IPS DF 4.7 (cell line): ENCODE measurements around the gene NEK7.

ENCODE experiments used
- DNase-seq: peaks from one replicate; pipeline ENCODE4 v3.0.0-alpha.2; 2013; ENCODE audit warnings: low spot score; ENCODE audit errors: extremely low read depth

NEK7 gene

GRCh38 chr1:198143797-198144196 lies 13.0 kb upstream of the NEK7 start:
- DNase-seq: no peak

GRCh38 chr1:198147216-198147615 lies 9.6 kb upstream of the NEK7 start:
- no peak for DNase-seq

DNA sequence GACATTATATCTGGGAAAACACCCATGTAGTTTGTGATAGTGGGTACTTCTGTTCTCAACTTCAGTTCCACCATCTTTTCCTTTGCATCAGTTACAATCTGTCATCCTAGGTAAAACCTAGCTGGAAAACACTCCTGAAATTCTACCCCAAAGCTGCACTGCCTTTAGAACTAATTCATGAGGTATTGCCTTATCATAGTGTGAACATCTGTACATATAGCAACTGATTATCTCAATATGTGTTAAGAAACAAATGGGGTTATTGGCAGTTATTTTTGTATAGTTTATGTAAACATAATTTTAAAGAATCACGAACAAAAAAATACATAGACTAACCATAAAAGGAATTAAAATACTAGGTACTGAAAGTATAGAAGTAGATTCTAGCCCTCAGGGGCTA lies 6.4 kb upstream of the NEK7 start:
- no peak for DNase-seq

DNA sequence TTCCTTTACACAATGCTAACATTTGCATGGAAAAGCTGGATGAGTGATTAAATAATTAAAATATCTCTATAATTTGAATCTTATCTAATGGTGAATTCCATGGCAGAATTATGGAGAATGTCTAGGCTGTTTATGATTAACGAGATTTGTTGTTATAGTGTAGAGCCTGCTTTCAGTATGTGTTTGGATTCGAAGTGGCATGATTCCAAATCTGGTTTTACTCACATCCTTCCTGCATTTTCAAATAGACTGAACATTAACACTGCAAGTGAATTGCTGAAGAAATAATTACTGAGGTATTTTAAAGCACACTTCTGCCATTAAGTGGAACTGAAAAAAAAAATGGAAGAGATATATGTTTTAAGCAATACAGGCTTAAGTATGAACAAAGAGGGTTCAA lies 5.1 kb upstream of the NEK7 start:
- no peak for DNase-seq

GRCh38 chr1:198153103-198153502 lies 3.7 kb upstream of the NEK7 start:
- no peak for DNase-seq

DNA sequence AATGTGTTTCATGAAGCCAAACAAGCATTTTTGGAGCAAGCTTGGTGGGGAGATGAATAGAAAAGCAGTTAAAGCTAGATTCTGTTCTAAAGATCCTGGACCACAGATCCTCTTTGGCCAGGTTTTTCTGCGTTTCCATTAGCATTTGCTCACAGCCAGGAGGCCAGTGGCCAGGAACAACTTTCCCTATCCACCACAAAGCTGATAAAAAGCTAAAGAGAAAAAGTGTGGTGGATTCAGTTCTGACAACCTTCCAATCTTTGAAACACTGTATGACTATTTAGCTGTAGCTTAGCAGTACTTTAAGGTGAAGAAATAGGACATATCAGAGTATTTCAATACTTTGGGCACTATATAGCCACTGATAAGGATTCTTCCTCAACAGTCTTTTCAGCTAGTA lies 3.0 kb upstream of the NEK7 start:
- DNase-seq: no peak

DNA sequence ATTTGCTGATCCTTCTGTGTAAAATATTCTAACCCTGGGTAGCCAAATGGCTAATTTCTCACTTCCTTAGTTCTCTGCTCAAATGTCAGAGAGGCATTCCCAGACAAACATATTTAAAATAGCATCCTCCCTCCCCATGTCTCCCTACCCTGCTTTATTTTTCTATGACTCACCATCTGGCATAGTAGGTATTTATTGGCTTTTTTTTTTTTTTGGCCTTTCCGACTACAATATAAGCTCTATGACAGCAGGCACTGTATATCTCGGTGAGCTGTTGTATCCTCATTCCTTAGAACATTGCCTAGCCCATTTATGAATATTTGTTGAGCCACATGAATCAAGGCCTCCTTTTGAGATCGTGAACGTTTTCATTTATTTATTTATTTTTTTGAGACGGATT lies 1.5 kb upstream of the NEK7 start:
- DNase-seq: no peak

DNA sequence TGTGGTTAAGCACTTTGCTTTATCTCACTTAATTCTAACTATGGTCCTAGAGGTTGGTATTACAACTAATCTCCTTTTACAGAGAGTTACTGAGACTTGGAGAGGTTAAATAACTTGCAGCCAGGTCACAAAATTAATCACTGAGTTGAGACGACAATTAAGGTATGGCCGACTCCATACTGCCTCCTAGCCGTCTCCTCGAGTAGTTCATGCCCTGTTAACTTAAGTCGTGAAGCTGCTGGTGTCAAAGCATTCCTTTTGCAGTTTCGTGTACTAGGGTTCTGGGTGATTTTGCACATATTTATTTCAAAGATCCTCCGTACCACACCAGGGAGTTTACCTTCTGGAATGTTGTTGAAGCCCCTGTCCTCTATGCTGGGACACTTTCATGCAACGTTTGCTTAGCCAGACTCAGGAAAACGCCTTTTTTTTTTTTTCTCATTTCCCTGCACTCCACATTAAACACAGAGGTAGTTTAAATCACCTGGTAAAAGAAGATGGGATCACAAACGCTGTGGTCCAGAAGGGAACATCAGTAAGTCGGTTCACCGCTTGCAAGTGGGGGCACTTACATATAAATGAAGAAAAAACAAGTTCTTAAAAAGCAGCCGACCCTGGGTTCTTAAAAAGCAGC lies 570 bp upstream of the NEK7 start:
- peak; percentile 60 for DNase-seq

DNA sequence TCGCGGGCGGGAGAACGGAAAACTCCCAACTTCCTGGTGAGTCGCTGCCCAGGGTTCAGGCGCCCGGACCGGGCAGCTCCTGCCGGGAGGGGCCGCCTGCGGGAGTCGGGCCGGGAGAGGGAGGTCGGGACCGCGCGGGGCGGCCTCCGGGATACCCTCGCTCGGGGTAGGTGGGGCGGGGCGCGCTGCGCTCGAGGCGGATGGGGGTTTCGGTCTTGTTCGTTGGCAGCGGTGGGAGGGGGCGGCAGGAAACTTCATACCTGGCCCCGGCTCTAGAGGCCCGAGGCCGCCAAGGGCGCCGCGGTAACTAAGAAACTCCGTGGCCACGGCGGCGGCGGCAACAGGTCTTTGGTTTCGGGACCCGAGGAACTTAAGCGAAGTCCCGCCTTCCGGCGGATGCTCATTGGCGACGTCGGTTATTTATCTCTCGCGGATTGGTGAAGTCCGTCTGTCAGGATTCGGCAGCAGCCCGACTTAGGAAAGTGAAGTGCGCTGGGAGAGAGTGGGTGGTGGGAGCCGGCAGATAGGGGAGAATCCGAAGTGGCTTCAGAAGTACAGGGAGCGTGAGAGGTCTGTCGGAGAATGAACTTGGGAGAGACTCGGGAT lies 546 bp downstream of the NEK7 start:
- peak; percentile 69 for DNase-seq

DNA sequence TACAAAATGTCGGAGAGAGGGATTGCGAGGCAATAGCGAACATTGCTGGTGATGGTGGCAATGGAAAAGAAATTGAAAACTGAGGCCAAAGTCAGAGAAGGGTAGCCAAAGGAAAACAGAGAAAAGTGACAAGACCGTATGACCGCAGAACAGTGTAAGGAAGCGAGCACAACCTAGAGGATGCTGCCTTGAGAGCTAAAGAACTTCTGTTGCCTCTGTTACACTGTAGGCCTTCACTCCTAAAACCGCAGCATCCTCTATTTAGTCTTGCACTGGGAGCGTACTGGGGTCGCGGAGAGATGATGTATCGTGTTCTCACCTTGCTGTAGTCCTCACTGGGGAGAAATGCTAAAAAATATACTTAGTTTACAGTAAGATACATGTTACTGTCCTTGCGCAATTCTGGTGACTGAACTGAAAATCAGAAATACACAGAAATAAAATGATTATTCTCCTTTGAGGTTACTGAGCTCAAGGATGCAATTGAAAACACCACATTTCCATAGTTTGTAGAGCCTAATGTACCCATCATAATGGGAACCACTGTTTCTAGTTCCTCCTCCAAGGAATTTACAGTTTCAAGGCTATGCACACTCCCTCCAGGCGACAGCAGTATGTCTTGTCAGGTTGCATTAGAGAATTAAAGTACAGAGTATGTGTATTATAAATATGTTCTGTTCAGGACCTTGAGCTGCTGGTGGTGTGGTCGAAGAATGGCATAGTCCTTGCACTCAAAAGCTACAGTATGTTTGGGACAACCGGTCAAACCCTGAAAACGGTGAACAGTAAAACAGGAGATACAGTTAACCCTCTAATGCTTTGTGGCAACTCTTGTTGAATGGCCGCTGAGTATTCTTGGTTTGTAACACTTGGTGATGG lies 1.3 kb downstream of the NEK7 start:
- no peak for DNase-seq

GRCh38 chr1:198158735-198159589 lies 2.2 kb downstream of the NEK7 start:
- DNase-seq: peak; percentile 72

DNA sequence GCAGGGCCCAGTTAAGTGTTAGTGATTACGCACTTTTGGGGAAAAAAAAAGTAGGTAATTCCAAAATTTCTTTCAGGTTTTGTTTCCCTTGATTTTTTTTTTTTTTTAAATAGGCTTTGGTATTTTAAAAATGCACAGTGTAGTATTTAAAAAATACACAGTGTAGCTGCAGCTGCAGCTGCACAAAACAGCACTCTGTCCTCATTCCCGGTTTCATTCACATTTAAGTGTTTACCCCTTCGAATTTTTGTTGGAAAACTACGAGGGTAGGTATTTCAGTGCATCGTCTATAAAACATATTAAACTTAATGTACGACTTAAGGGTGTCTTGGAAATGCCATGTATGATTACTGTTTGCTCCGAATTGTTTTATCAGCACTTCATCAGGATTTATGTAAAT lies 3.4 kb downstream of the NEK7 start:
- no peak for DNase-seq

DNA sequence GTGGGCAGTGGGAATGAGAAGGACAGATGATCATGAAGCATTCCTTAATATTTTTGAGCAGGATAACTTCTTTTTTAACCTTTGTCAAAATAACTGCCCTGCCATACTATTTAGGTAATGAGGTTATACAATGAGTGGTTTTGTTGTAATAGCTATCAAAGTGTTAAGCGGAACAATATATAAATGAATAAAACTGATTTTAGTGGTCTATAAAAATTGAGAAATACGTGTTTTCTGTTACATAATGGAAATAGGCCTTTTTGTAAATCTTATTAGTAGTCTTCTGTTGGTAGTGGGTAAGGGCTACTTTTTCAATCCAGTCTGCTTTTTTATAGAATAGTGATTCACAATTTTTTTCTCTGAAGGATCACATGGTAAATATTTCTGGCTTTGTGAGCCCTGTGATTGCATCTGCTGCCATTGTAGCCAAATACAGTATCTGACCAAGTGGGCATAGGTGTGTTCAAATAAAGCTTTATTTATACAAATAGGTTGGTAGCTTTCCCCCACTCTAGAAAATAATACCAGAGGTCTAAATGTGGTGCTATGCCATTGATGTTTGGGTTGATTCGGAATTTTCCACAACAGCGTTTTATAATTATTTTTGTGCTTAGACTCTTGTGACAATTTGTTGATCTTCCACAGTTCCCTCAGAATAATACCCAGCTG lies 4.3 kb downstream of the NEK7 start:
- no peak for DNase-seq

DNA sequence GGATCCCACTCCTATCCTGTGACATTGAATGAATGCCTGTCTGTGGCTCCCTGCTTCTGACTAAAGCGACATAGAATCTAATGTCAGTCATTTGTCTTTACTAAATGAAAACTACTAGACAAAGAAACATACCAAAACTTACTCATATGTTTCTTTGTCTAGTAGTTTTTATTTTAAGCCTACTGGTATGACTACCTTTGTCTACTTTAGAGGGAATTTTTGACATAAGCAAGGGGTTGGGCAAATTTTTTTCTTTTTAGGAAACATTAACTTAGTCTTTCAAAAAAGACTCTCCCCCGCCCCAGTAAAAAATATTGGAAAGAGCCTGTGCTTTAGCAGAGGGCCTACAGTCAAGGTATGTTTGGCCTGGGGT lies 4.9 kb downstream of the NEK7 start:
- no peak for DNase-seq

DNA sequence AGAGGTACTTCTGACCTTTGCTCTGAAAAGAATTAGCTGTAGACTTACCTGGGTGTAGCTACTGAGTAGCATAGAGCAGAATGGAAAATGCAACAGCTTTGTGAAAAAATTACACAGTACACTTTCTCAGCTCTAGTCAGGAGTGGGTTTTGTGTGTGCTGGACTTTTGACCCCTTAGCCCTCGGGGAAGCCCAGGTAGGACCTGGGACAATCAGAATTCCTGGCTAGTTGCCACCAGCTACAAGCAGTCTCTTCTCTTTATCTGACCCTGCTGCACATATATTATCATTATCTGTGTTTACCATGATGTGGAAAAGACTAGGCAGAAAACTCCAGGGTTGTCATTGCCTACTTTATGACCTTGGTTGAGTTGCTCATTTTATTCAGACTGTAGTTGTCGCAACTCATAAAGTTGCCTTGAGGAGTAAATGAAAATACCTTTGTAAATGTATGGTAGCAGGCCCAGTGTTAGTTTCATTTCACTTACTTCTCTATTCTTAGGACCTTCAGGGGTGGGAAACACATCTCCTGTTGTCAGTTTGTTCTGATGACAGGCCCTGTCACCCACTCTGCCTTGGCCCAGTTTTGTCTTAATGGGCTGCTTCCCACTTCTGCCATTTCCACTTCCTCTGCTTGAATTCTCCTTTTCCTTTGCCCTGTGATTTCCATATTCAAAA lies 5.4 kb downstream of the NEK7 start:
- no peak for DNase-seq

DNA sequence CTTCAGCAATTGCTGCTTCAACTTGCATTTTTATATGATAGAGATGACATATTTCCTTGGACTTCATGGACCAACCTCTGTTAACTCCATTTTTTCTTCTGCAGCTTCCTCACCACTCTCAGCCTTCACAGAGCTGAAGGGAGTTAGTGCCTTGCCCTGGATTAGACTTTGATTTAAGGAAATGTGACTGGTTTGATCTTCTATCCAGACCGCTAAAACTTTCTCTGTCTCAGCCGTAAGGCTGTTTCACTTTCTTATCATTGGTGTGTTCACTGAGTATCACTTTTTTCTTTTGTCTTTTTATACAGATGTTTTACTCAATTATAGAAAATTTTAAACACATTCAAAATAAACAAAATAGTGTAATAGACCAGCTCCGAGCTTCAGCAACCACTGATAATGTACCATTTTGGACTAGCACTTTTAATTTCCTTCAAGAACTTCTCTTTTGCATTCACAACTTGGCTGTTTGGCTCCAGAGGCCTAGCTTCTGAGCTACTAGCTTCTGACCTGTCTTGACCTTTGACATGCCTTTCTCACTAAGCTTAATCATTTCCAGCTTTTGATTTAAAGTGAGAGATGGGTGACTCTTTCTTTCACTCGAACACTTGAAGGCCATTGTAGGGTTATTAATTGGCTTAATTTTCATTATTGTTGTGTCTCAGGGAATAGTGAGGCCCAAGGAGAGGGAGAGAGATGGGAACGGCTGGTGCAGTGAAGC lies 9.3 kb downstream of the NEK7 start:
- no peak for DNase-seq

DNA sequence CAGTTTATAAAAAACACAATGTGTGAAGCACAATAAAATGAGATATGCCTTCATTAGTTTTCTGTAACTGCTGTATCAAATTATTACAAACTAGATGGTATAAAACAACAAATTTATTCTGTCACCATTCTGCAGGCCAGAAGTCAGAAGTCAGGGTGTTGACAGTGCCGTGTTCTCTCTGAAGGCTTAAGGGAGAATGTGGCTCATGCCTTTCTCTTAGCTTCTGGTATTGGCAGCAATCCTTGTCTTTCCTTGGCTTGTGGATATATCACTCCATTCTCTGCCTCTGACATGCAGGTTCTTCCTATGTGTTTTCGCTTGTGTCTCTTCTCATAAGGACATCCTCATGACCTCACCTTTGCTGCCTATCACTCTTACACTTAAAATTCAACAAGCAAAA lies 10.1 kb downstream of the NEK7 start:
- no peak for DNase-seq

DNA sequence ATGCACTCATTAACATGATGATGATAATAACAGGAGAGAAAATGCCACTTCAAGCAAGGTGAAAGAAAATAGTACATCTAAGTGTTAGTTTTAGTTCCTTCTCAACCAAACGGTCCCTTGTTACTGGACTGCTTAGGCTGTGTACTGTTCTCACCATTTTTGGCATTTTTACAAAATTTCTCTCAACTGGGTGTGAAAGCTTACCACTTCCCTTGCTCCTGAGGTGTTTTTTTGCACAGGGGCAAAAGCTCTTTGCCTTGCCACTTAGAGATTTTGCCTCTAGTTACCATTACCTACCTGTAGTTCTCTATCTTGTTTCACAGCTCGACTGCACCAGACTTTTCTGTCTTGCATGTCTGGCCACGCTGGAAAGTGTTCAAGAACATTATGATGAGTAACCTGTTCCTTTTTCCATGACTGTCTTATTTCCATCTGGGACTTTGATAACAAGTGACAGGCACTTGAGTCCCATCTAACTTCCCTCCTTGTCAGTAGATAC lies 10.7 kb downstream of the NEK7 start:
- DNase-seq: no peak

DNA sequence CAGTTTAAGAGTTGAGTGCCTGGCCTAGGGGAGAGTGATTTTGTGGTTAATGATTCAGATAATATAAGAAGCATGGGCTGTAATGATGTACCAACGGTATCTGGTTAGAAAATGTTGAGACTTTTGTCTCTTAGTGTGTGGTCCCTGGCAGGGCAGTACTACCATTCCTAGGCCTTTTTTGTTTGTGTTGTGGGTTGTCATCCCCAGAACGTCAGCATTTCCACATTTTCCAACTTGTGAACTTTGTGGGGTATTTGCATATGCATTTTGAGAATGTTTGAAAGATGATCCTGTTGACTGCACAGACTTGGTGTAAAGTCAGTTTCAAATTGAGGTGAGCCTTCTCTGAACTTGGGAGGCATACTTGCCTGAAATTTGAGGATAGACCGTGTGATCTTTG lies 11.4 kb downstream of the NEK7 start:
- no peak for DNase-seq

GRCh38 chr1:198169672-198170071 lies 12.9 kb downstream of the NEK7 start:
- DNase-seq: no peak
